Keratinocyte (primary cell): Measurements from ENCODE around the gene DST. TPM values are rescaled to one million over a fixed set of nuclear protein-coding genes. Genes with fewer than 3 reads are reported as not detected.

ENCODE experiments used
- DNase-seq: peaks from one replicate; pipeline ENCODE4 v3.0.0-alpha.2; 2011; ENCODE audit warnings: low read depth, missing footprints, low spot score
- FAIRE-seq: peaks from 2 replicates; lab custom pipeline; 2011; peaks lifted over from hg19 to GRCh38; lab: Jason Lieb, UNC
- H2AFZ ChIP-seq: 2 replicates; pipeline ENCODE4 v1.6.0; 2012; ENCODE audit warnings: low read length, control low read depth, inconsistent platforms; ENCODE audit not compliant: control insufficient read depth
- H3K27ac ChIP-seq: 2 replicates; pipeline ENCODE4 v1.5.1; 2011; ENCODE audit warnings: low read length; ENCODE audit not compliant: control insufficient read depth, insufficient read depth
- H3K27me3 ChIP-seq: 3 replicates; pipeline ENCODE4 v1.6.0; 2011; ENCODE audit warnings: low read length; ENCODE audit not compliant: control insufficient read depth, insufficient read depth; ENCODE audit errors: extremely low read depth
- H3K36me3 ChIP-seq, 2 experiments: 2 replicates in 1 of 2; 3 replicates in 1 of 2; pipeline ENCODE4 v1.5.1; 2011; ENCODE audit warnings: low read length in 2 of 2, mild to moderate bottlenecking in 1 of 2; ENCODE audit not compliant: control insufficient read depth in 2 of 2, insufficient read depth in 2 of 2; ENCODE audit errors: extremely low read depth in 1 of 2
- H3K4me1 ChIP-seq: 3 replicates; pipeline ENCODE4 v1.5.1; 2011; ENCODE audit warnings: low read length; ENCODE audit not compliant: control insufficient read depth, insufficient read depth; ENCODE audit errors: extremely low read depth
- H3K4me2 ChIP-seq: 3 replicates; pipeline ENCODE4 v1.6.0; 2011; ENCODE audit warnings: low read depth, low read length; ENCODE audit not compliant: control insufficient read depth, insufficient read depth; ENCODE audit errors: extremely low read depth
- H3K4me3 ChIP-seq, 3 experiments: fragments of 200-600 bp in 1 of 3; sonication (generic) in 1 of 3; 2 replicates in 2 of 3; 3 replicates in 1 of 3; pipeline ENCODE4 v1.5.1; 2011 to 2016; ENCODE audit warnings: low read length in 3 of 3, mild to moderate bottlenecking in 3 of 3, control low read depth in 2 of 3, inconsistent platforms in 1 of 3, low read depth in 1 of 3, mixed read lengths in 1 of 3, mixed run types in 1 of 3, moderate library complexity in 1 of 3; ENCODE audit not compliant: control insufficient read depth in 2 of 3, insufficient read depth in 2 of 3; ENCODE audit errors: extremely low read depth in 1 of 3
- H3K79me2 ChIP-seq: 2 replicates; pipeline ENCODE4 v1.6.0; 2012; ENCODE audit warnings: low read length; ENCODE audit not compliant: control insufficient read depth, insufficient read depth
- H3K9ac ChIP-seq: 3 replicates; pipeline ENCODE4 v1.6.0; 2011; ENCODE audit warnings: low read length; ENCODE audit not compliant: control insufficient read depth, insufficient read depth; ENCODE audit errors: extremely low read depth
- H3K9me1 ChIP-seq: 3 replicates; pipeline ENCODE4 v1.6.0; 2011; ENCODE audit warnings: low read length; ENCODE audit not compliant: control insufficient read depth, insufficient read depth; ENCODE audit errors: extremely low read depth
- H3K9me3 ChIP-seq: 2 replicates; pipeline ENCODE4 v1.5.1; 2012; ENCODE audit warnings: low read depth, low read length; ENCODE audit not compliant: control insufficient read depth
- H4K20me1 ChIP-seq: 3 replicates; pipeline ENCODE4 v1.6.0; 2011; ENCODE audit warnings: low read length; ENCODE audit not compliant: control insufficient read depth, insufficient read depth; ENCODE audit errors: extremely low read depth
- EZH2 ChIP-seq: IDR thresholded peaks from one replicate; pipeline ENCODE4 v1.6.1; 2012; ENCODE audit warnings: inconsistent platforms, mild to moderate bottlenecking, low read length, moderate library complexity
- dilution Hi-C: fragments of 300-500 bp; cut with MboI; formaldehyde crosslinking; loops from one replicate; pipeline ENCODE4 v1.7.0; 2020; ENCODE audit warnings: low sequenced_read_pairs; ENCODE audit not compliant: extremely low pct_ligation_motif_present
- polyA plus RNA-seq, 5 experiments: library from polyadenylated mRNA; depleted of rRNA in 3 of 5; stranded (reverse) in 3 of 5; stranded (forward) in 1 of 5; unstranded in 1 of 5; fragments of >200 nt; gene quantifications; 1 replicate in 1 of 5; 2 replicates in 3 of 5; 3 replicates in 1 of 5; pipeline versions ENCODE4 v1.2.1 to v1.2.3, GENCODE V29; 2011 to 2012; ENCODE audit warnings: missing spikeins in 2 of 5, low read depth in 1 of 5, low replicate concordance in 1 of 5
- TF ChIP-seq, protein P1 (sequence below), 3 experiments: IDR thresholded peaks in 1 of 3; conservative IDR thresholded peaks in 1 of 3; optimal IDR thresholded peaks in 1 of 3; 2 replicates in 2 of 3; 3 replicates in 1 of 3; pipeline versions ENCODE3 to v1.5.1; 2011; ENCODE audit warnings: low read length in 3 of 3, mild to moderate bottlenecking in 3 of 3, moderate library complexity in 2 of 3, control low read depth in 1 of 3, inconsistent platforms in 1 of 3; ENCODE audit not compliant: insufficient read depth in 2 of 3; ENCODE audit errors: extremely low read depth in 1 of 3

The DST gene
- polyA plus RNA-seq, 1 donor (not counting 4 experiments of a cell fraction or from before 2014, with no cell fraction given) = 455 TPM

DNA sequence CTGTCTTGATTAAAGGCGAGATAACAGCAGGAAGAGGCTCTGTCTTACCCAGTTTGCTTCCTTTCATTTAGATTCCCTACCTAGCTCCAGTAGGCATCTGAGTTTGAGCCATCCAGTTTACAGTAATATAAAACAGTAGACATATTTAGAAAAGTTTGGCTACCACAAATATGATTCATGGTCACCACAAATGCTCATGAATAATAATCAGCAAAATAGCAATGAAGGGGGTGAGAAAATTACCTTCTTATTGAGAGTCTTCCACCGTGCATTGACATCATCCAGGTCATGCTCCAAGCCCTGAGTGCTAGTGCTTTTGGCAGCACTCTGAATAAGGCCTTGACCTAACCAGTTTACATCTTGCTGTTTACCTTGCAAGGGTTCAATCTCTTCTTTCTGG, 106.2 kb downstream of the DST start:
- H3K79me2 ChIP-seq = peaks cover 29% of the 10 kb centered on the region
- no peak overlapping the region for H3K9ac ChIP-seq
- H2AFZ ChIP-seq = no peak overlapping the region
- no peaks in the 10 kb centered on the region for H4K20me1 ChIP-seq
- dilution Hi-C loops = no loop called here
- H3K9me1 ChIP-seq = no peaks in the 10 kb centered on the region
- H3K9me3 ChIP-seq = no peaks in the 10 kb centered on the region
- H3K27me3 ChIP-seq = no peaks in the 10 kb centered on the region
- TF ChIP-seq, protein P1, sequence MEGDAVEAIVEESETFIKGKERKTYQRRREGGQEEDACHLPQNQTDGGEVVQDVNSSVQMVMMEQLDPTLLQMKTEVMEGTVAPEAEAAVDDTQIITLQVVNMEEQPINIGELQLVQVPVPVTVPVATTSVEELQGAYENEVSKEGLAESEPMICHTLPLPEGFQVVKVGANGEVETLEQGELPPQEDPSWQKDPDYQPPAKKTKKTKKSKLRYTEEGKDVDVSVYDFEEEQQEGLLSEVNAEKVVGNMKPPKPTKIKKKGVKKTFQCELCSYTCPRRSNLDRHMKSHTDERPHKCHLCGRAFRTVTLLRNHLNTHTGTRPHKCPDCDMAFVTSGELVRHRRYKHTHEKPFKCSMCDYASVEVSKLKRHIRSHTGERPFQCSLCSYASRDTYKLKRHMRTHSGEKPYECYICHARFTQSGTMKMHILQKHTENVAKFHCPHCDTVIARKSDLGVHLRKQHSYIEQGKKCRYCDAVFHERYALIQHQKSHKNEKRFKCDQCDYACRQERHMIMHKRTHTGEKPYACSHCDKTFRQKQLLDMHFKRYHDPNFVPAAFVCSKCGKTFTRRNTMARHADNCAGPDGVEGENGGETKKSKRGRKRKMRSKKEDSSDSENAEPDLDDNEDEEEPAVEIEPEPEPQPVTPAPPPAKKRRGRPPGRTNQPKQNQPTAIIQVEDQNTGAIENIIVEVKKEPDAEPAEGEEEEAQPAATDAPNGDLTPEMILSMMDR (optimal IDR thresholded peaks at IDR 0.05 in 1 of 3, IDR thresholded peaks at IDR 0.05 in 1 of 3, conservative IDR thresholded peaks at IDR 0.05 in 1 of 3; ENCODE audit: extremely low read depth in 1 of 3, insufficient read depth in 2 of 3, low read length in 3 of 3) = no peak
- TF ChIP-seq EZH2 = no peak
- no peak overlapping the region for H3K4me3 ChIP-seq
- no peak overlapping the region for H3K4me2 ChIP-seq
- FAIRE-seq = no peak
- DNase-seq = no peak
- peaks cover 15 to 21% of the 10 kb centered on the region in 2 experiments for H3K36me3 ChIP-seq
- peaks cover 33% of the 10 kb centered on the region for H3K4me1 ChIP-seq
- no peak overlapping the region for H3K27ac ChIP-seq

DNA sequence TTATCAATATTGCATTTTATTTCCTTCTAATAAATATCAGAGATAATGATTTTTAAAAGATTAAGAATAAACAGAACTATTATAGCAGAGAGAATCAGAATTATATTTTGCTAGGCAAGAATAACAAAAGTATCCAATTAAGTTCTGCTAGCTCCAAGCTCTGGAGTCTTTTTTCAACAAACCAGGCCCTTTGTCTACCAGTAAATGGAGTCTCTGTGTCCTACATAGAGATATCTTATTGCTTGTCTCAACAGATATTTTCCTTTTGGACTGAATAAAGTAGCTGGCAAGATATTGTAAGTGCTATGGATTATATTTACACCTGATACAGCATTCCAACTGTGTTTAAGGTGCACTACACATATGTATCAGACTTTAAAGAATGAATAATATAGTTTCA, 107.1 kb downstream of the DST start:
- TF ChIP-seq, protein P1 (optimal IDR thresholded peaks at IDR 0.05 in 1 of 3, IDR thresholded peaks at IDR 0.05 in 1 of 3, conservative IDR thresholded peaks at IDR 0.05 in 1 of 3; ENCODE audit: extremely low read depth in 1 of 3, insufficient read depth in 2 of 3, low read length in 3 of 3) = no peak
- Histone ChIP-seq H3K9ac (no peak overlapping the region), H3K27me3 (no peaks in the 10 kb centered on the region), H4K20me1 (no peaks in the 10 kb centered on the region), H3K36me3 (peaks cover 16 to 26% of the 10 kb centered on the region in 2 experiments), H3K4me1 (peaks cover 26% of the 10 kb centered on the region), H3K9me3 (no peaks in the 10 kb centered on the region), H3K4me3 (no peak overlapping the region), H2AFZ (no peak overlapping the region), H3K4me2 (no peak overlapping the region), H3K79me2 (peaks cover 20% of the 10 kb centered on the region), H3K9me1 (no peaks in the 10 kb centered on the region), H3K27ac (no peak overlapping the region)
- DNase-seq (no peak), FAIRE-seq (no peak)
- dilution Hi-C loops = no loop called here
